GM13977 (cell line): ENCODE data around the gene SLC46A1.

Experiments used
- DNase-seq: peaks from one replicate; pipeline ENCODE4 v3.0.0; 2012; ENCODE audit warnings: low spot score
- in situ Hi-C: fragments of 300-500 bp; cut with MboI; formaldehyde crosslinking; loops from one replicate; pipeline ENCODE4 v1.12.0; 2022; ENCODE audit warnings: low sequenced_read_pairs, low pct_unique_long_range_greater_than_20kb, mixed read lengths, inconsistent platforms; ENCODE audit not compliant: unreplicated experiment
- TF ChIP-seq, protein P1 (sequence below): IDR thresholded peaks from 2 replicates; pipeline ENCODE4 v1.5.1; 2012; ENCODE audit warnings: mild to moderate bottlenecking, control low read depth; ENCODE audit not compliant: insufficient read depth; ENCODE audit errors: extremely low read depth, missing control alignments

The SLC46A1 gene

DNA sequence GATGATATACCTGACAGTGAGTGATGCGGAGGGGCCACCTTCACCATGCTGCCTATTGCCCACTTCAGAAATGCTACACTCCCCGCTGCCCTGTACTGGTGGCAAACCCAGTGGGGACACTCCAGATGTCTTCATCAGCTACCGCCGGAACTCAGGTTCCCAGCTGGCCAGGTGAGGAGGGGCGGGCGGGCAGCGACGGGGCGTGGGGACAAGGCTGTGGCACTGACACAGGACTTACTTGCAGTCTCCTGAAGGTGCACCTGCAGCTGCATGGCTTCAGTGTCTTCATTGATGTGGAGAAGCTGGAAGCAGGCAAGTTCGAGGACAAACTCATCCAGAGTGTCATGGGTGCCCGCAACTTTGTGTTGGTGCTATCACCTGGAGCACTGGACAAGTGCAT is 17.9 kb downstream of the SLC46A1 start:
- in situ Hi-C loops = loop anchor here (25.0 kb wide), 1 partner anchor 149 kb away; no protein-coding TSS in a partner anchor
- TF ChIP-seq, protein P1, sequence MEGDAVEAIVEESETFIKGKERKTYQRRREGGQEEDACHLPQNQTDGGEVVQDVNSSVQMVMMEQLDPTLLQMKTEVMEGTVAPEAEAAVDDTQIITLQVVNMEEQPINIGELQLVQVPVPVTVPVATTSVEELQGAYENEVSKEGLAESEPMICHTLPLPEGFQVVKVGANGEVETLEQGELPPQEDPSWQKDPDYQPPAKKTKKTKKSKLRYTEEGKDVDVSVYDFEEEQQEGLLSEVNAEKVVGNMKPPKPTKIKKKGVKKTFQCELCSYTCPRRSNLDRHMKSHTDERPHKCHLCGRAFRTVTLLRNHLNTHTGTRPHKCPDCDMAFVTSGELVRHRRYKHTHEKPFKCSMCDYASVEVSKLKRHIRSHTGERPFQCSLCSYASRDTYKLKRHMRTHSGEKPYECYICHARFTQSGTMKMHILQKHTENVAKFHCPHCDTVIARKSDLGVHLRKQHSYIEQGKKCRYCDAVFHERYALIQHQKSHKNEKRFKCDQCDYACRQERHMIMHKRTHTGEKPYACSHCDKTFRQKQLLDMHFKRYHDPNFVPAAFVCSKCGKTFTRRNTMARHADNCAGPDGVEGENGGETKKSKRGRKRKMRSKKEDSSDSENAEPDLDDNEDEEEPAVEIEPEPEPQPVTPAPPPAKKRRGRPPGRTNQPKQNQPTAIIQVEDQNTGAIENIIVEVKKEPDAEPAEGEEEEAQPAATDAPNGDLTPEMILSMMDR = no peak
- DNase-seq = no peak

DNA sequence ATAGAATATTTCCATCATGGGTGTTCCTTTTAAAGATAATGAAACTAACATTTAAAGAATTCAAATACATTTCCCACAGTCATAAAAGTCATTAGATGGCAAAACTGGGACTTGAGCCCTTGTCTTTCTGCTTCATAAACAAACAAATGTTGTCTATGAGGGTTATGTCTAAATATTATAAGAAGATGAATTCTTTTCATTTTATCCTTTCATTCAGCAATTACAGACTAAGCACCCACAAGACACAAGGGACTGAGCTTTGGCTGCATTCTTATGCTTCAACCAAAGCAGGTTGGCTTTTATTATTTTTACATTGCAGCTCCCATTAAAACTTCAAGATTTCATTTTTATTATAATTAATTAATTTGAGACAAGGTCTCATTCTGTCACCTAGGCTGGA is 19.6 kb downstream of the SLC46A1 start:
- in situ Hi-C loops = loop anchor here (25.0 kb wide), 1 partner anchor 151 kb away; no protein-coding TSS in a partner anchor
- no peak for DNase-seq
- TF ChIP-seq, protein P1 = no peak

GRCh38 chr17:28385406-28385805 is 20.6 kb downstream of the SLC46A1 start:
- in situ Hi-C loops = loop anchor here (25.0 kb wide), 1 partner anchor 152 kb away; no protein-coding TSS in a partner anchor
- TF ChIP-seq, protein P1 = no peak
- no peak for DNase-seq

- in situ Hi-C loops = loop anchor here (25.0 kb wide), 1 partner anchor 152 kb away; no protein-coding TSS in a partner anchor
- DNase-seq = no peak
- TF ChIP-seq, protein P1 = no peak
These were observed 21.0 kb downstream of the SLC46A1 start for GRCh38 chr17:28385037-28385400.

DNA sequence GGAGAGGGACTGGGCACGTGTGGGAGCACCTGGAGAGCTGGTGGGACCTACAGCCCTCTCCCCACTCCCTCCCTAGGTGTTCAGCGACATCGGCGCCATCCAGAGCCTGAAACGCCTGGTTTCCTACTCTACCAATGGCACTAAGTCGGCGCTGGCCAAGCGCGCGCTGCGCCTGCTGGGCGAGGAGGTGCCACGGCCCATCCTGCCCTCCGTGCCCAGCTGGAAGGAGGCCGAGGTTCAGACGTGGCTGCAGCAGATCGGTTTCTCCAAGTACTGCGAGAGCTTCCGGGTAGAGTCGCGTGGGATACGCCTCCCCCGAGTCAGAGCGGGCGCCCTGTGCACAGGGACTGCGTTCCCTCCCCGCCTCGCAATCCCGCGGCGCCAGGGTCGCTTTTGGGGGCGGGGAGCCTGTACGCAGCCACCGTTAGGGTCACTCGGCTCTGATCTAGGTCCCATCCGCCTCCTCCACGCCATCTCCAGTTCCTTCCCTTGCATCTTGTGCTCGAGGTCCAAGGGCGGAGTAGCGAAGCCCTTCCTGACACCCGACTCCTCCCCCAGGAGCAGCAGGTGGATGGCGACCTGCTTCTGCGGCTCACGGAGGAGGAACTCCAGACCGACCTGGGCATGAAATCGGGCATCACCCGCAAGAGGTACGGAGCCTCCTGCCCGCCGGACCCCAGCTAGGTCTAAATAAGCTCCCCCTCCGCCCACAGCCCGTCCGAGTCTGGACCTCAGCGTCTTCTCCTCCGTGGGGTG is 21.6 kb downstream of the SLC46A1 start:
- DNase-seq = peak; percentile 79
- in situ Hi-C loops = loop anchor here (25.0 kb wide), 1 partner anchor 153 kb away; no protein-coding TSS in a partner anchor
- TF ChIP-seq, protein P1 = no peak

DNA sequence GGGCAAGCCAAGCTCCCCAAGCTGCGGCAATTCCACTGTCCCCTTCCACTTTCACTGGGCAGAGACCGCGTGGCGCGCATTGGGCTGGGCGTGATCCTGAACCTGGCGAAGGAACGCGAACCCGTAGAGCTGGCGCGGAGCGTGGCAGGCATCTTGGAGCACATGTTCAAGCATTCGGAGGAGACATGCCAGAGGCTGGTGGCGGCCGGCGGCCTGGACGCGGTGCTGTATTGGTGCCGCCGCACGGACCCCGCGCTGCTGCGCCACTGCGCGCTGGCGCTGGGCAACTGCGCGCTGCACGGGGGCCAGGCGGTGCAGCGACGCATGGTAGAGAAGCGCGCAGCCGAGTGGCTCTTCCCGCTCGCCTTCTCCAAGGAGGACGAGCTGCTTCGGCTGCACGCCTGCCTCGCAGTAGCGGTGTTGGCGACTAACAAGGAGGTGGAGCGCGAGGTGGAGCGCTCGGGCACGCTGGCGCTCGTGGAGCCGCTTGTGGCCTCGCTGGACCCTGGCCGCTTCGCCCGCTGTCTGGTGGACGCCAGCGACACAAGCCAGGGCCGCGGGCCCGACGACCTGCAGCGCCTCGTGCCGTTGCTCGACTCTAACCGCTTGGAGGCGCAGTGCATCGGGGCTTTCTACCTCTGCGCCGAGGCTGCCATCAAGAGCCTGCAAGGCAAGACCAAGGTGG is 24.7 kb downstream of the SLC46A1 start:
- TF ChIP-seq, protein P1 = peak; percentile 74
- DNase-seq = peak; percentile 51
- in situ Hi-C loops = loop anchor here (25.0 kb wide), 1 partner anchor 156 kb away; no protein-coding TSS in a partner anchor
